Measurements from ENCODE around the gene POLR2L. TPM values are rescaled to one million over a fixed set of nuclear protein-coding genes. Genes with fewer than 3 reads are reported as not detected.

POLR2L gene
- total and polyA plus RNA-seq, 2 of the 13 experiments (the other 11 are each of a cell fraction or from before 2014, with no cell fraction given), result 104 to 114 TPM

DNA sequence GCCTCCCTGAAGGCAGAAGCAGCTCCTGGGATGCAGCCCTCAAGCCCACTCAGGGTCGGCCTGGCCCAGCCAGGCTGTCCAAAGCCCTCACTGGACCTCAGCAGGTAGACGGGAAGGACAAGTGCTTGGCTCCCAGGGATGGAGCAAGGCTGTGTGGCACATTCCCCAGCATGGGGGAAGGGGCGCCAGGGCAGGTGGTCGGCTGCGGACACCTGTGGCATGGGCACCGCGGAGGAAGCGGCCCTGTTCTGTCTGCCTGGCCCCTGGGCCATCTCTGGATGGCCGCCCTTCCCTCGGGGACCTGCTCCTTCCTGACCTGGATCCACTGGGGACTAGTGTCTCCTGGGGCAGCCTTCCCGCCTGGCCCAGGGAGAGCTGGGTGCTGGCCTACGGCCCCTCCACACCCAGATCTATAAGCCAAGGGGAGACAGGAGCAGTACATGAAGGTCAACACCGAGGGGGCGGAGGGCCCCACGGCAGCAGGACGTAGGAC is 42.3 kb upstream of the POLR2L start:
- 75% methylated on average over 7 of the region's 16 CpGs for WGBS (ENCODE audit: low lambda C conversion rate)
- no peak overlapping the region for H2AFZ ChIP-seq (ENCODE audit: low read length)
- H3K4me1 ChIP-seq (ENCODE audit: insufficient read depth, low read length), result no peaks in the 10 kb centered on the region
- no peak for ATAC-seq
- no peaks in the 10 kb centered on the region for H3K27me3 ChIP-seq (ENCODE audit: control insufficient read depth in 1 of 2, insufficient read depth in 2 of 2, low read length in 2 of 2)
- no peaks in the 10 kb centered on the region for H3K79me2 ChIP-seq (ENCODE audit: insufficient read depth, low read length)
- BruUV-seq (replicated peaks), result no TSS peak
- no peaks in the 10 kb centered on the region for H3K9me3 ChIP-seq (ENCODE audit: low read length)
- H3K36me3 ChIP-seq (replicated peaks in 1 of 2; ENCODE audit: control insufficient read depth in 1 of 2, insufficient read depth in 2 of 2, low read length in 2 of 2), result peaks cover 11 to 25% of the 10 kb centered on the region in 2 experiments; a peak in 4 of 5 replicates
- ChIA-PET POLR2A (no interaction called here), CTCF (ENCODE audit: low intra/inter-chr PET ratio, low total read pairs) (no interaction called here)
- in situ Hi-C loops (cut with HindIII; ENCODE audit: extremely low pct_ligation_motif_present, low pct_unique_long_range_greater_than_20kb) (loop anchor here (10.0 kb wide), 1 partner anchor 170 kb away; no protein-coding TSS in a partner anchor), intact Hi-C loops (cut with micrococcal nuclease; ENCODE audit: unreplicated experiment) (no loop called here)
- H4K20me1 ChIP-seq (ENCODE audit: insufficient read depth, low read length), result no peaks in the 10 kb centered on the region
- H3K9ac ChIP-seq (ENCODE audit: insufficient read depth, low read depth, low read length), result no peak overlapping the region
- no peak overlapping the region for H3K4me2 ChIP-seq (ENCODE audit: low read depth, low read length)
- no peak for DNase-seq (ENCODE audit: low spot score)
- no peak for FAIRE-seq
- H3K4me3 ChIP-seq (replicated peaks in 1 of 3; ENCODE audit: insufficient read depth in 1 of 3, low read depth in 2 of 3, low read length in 3 of 3), result no peak overlapping the region
- H3K27ac ChIP-seq (ENCODE audit: extremely low read length, insufficient read depth, low read length), result no peak overlapping the region
- TF ChIP-seq ZFY (CRISPR knock-in tag; IDR thresholded peaks at IDR 0.05), result no peak
- no peak for TF ChIP-seq REPIN1 (CRISPR knock-in tag; IDR thresholded peaks at IDR 0.05; ENCODE audit: borderline replicate concordance, low read depth)
- TF ChIP-seq GZF1 (CRISPR knock-in tag; IDR thresholded peaks at IDR 0.05), result no peak
- TF ChIP-seq, protein P1, sequence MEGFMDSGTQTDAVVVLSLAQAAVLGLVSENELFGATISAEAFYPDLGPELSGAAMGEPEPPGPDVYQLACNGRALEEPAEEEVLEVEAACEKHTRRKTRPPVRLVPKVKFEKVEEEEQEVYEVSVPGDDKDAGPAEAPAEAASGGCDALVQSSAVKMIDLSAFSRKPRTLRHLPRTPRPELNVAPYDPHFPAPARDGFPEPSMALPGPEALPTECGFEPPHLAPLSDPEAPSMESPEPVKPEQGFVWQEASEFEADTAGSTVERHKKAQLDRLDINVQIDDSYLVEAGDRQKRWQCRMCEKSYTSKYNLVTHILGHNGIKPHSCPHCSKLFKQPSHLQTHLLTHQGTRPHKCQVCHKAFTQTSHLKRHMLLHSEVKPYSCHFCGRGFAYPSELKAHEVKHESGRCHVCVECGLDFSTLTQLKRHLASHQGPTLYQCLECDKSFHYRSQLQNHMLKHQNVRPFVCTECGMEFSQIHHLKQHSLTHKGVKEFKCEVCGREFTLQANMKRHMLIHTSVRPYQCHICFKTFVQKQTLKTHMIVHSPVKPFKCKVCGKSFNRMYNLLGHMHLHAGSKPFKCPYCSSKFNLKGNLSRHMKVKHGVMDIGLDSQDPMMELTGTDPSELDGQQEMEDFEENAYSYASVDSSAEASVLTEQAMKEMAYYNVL (CRISPR knock-in tag; IDR thresholded peaks at IDR 0.05; ENCODE audit: borderline replicate concordance), result no peak
- TF ChIP-seq CCAR2 (optimal IDR thresholded peaks at IDR 0.05; ENCODE audit: low read depth, low read length), result no peak
- TF ChIP-seq ZNF468 (CRISPR knock-in tag; IDR thresholded peaks at IDR 0.05), result no peak
- TF ChIP-seq ZNF713 (CRISPR knock-in tag; IDR thresholded peaks at IDR 0.05), result no peak
- no peak for TF ChIP-seq PAF1 (CRISPR knock-in tag; IDR thresholded peaks at IDR 0.05)
- TF ChIP-seq ZNF644 (CRISPR knock-in tag; IDR thresholded peaks at IDR 0.05; ENCODE audit: low read depth), result no peak
- no peak for TF ChIP-seq ZNF230 (CRISPR knock-in tag; IDR thresholded peaks at IDR 0.05)
- TF ChIP-seq, protein P2, sequence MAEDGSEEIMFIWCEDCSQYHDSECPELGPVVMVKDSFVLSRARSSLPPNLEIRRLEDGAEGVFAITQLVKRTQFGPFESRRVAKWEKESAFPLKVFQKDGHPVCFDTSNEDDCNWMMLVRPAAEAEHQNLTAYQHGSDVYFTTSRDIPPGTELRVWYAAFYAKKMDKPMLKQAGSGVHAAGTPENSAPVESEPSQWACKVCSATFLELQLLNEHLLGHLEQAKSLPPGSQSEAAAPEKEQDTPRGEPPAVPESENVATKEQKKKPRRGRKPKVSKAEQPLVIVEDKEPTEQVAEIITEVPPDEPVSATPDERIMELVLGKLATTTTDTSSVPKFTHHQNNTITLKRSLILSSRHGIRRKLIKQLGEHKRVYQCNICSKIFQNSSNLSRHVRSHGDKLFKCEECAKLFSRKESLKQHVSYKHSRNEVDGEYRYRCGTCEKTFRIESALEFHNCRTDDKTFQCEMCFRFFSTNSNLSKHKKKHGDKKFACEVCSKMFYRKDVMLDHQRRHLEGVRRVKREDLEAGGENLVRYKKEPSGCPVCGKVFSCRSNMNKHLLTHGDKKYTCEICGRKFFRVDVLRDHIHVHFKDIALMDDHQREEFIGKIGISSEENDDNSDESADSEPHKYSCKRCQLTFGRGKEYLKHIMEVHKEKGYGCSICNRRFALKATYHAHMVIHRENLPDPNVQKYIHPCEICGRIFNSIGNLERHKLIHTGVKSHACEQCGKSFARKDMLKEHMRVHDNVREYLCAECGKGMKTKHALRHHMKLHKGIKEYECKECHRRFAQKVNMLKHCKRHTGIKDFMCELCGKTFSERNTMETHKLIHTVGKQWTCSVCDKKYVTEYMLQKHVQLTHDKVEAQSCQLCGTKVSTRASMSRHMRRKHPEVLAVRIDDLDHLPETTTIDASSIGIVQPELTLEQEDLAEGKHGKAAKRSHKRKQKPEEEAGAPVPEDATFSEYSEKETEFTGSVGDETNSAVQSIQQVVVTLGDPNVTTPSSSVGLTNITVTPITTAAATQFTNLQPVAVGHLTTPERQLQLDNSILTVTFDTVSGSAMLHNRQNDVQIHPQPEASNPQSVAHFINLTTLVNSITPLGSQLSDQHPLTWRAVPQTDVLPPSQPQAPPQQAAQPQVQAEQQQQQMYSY (CRISPR knock-in tag; IDR thresholded peaks at IDR 0.05), result no peak
- TF ChIP-seq KAT2B (IDR thresholded peaks at IDR 0.05; ENCODE audit: borderline replicate concordance, low read depth, low read length), result no peak
